Neural cell (in vitro differentiated cells): ENCODE measurements around the gene ST6GALNAC4. TPM values are rescaled to one million over a fixed set of nuclear protein-coding genes. Genes with fewer than 3 reads are reported as not detected.

ENCODE experiments used
- H2AFZ ChIP-seq: fragments of 200-600, 300-800 bp; sonication (generic), shearing (Covaris generic); 2 replicates; pipeline ENCODE4 v1.6.0; 2014; ENCODE audit warnings: low read depth, mild to moderate bottlenecking, antibody characterized with exemption, low read length, moderate library complexity
- H3F3A ChIP-seq: fragments of 200-600 bp; shearing (Covaris generic); 2 replicates; pipeline ENCODE4 v1.6.1; 2016; ENCODE audit warnings: mild to moderate bottlenecking, moderate library complexity, mixed read lengths, antibody characterized with exemption, low read length; ENCODE audit not compliant: insufficient read depth, poor library complexity, severe bottlenecking
- H3K27ac ChIP-seq: fragments of 200-600, 300-800 bp; sonication (generic), shearing (Covaris generic); 2 replicates; pipeline ENCODE4 v1.5.1; 2014; ENCODE audit warnings: mild to moderate bottlenecking, low read length, moderate library complexity
- H3K27me3 ChIP-seq: fragments of 300-800, 200-600 bp; sonication (generic), shearing (Covaris generic); 2 replicates; pipeline ENCODE4 v1.6.0; 2014; ENCODE audit warnings: mild to moderate bottlenecking, low read depth, low read length, moderate library complexity; ENCODE audit not compliant: insufficient read depth
- H3K36me3 ChIP-seq: fragments of 300-800, 200-600 bp; sonication (generic), shearing (Covaris generic); 2 replicates; pipeline ENCODE4 v1.5.1; 2014; ENCODE audit warnings: mild to moderate bottlenecking, antibody characterized with exemption, low read length, moderate library complexity; ENCODE audit not compliant: insufficient read depth
- H3K4me2 ChIP-seq: fragments of 300-800, 200-600 bp; sonication (generic), shearing (Covaris generic); 2 replicates; pipeline ENCODE4 v1.6.0; 2014; ENCODE audit warnings: mild to moderate bottlenecking, low read length
- H3K4me3 ChIP-seq: fragments of 300-800, 200-600 bp; sonication (generic), shearing (Covaris generic); 2 replicates; pipeline ENCODE4 v1.5.1; 2014; ENCODE audit warnings: mild to moderate bottlenecking, low read length, moderate library complexity
- H3K79me2 ChIP-seq: fragments of 200-600 bp; shearing (Covaris generic); replicated peaks from 2 replicates; pipeline ENCODE4 v1.6.0; 2014; ENCODE audit warnings: mild to moderate bottlenecking, low read length, moderate library complexity; ENCODE audit not compliant: insufficient read depth
- H3K9ac ChIP-seq: fragments of 300-800, 200-600 bp; sonication (generic), shearing (Covaris generic); 2 replicates; pipeline ENCODE4 v1.6.1; 2016; ENCODE audit warnings: mild to moderate bottlenecking, low read length, mixed read lengths
- H3K9me2 ChIP-seq: fragments of 200-600 bp; shearing (Covaris generic); 2 replicates; pipeline ENCODE4 v1.6.1; 2016; ENCODE audit warnings: mild to moderate bottlenecking, low read length, mixed read lengths; ENCODE audit not compliant: insufficient read depth
- H3K9me3 ChIP-seq: fragments of 200-600, 300-800 bp; sonication (generic), shearing (Covaris generic); 2 replicates; pipeline ENCODE4 v1.6.1; 2016; ENCODE audit warnings: mild to moderate bottlenecking, mixed run types, low read length, moderate library complexity, mixed read lengths
- H4K20me1 ChIP-seq: fragments of 200-600 bp; shearing (Covaris generic); 2 replicates; pipeline ENCODE4 v1.6.1; 2016; ENCODE audit warnings: mild to moderate bottlenecking, mixed run types; ENCODE audit not compliant: insufficient read depth
- EP300 ChIP-seq: fragments of 450-650 bp; conservative IDR thresholded peaks from 2 replicates; pipeline ENCODE4 v1.6.1; 2014; ENCODE audit warnings: antibody characterized with exemption, mild to moderate bottlenecking, moderate library complexity; ENCODE audit not compliant: poor library complexity, severe bottlenecking
- EZH2 ChIP-seq: fragments of 200-600, 300-800 bp; shearing (Covaris generic), sonication (generic); IDR thresholded peaks from 2 replicates; pipeline ENCODE4 v1.6.1; 2014; ENCODE audit warnings: antibody characterized with exemption, low read length, borderline replicate concordance, mild to moderate bottlenecking; ENCODE audit not compliant: insufficient read depth, poor library complexity, severe bottlenecking
- POLR2AphosphoS5 ChIP-seq: IDR thresholded peaks from 2 replicates; pipeline ENCODE4 v1.6.1; 2012
- RAD21 ChIP-seq: fragments of 450-650 bp; conservative IDR thresholded peaks from 2 replicates; pipeline ENCODE4 v1.6.1; 2014; ENCODE audit warnings: antibody characterized with exemption, mild to moderate bottlenecking, moderate library complexity
- REST ChIP-seq: IDR thresholded peaks from 2 replicates; pipeline ENCODE4 v1.6.1; 2012; ENCODE audit warnings: borderline replicate concordance
- SMC3 ChIP-seq: fragments of 450-650 bp; conservative IDR thresholded peaks from 2 replicates; pipeline ENCODE4 v1.6.1; 2014; ENCODE audit warnings: antibody characterized with exemption, mild to moderate bottlenecking, moderate library complexity; ENCODE audit not compliant: poor library complexity
- TAF1 ChIP-seq: IDR thresholded peaks from 2 replicates; pipeline ENCODE4 v1.6.1; 2012; ENCODE audit warnings: low read depth
- polyA plus RNA-seq: library from polyadenylated mRNA; depleted of rRNA; stranded (reverse); fragments of >200 nt; gene quantifications from 2 replicates; pipeline ENCODE4 v1.2.3, GENCODE V29; 2014
- TF ChIP-seq, protein P1 (sequence below): fragments of 450-650 bp; IDR thresholded peaks from 2 replicates; pipeline ENCODE4 v1.5.1; 2014; ENCODE audit warnings: antibody characterized with exemption, mild to moderate bottlenecking, moderate library complexity; ENCODE audit not compliant: poor library complexity, severe bottlenecking

ST6GALNAC4 gene
- polyA plus RNA-seq, 1 donor from 2014 or later, result 5.9 TPM

DNA sequence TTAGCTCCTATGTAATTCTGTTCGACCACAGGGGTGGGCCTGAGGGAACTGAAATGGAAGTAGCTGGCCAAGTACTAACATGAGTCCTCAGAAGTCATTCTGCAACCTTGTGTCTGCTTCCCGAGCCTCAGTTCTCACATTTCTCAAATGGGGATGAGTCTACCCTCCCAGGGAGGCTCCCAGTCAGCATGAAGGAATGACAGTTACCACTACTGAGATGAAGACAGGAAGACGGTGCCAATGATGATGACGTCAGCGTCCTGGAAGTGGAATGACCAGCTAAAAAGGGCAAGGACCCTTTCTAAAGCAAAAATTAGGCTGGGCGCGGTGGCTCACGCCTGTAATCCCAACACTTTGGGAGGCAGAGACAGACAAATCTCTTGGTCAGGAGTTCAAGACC is 6.9 kb upstream of the ST6GALNAC4 start (continued):
- TF ChIP-seq EZH2 (no peak), SMC3 (no peak), TAF1 (no peak), EP300 (no peak)

DNA sequence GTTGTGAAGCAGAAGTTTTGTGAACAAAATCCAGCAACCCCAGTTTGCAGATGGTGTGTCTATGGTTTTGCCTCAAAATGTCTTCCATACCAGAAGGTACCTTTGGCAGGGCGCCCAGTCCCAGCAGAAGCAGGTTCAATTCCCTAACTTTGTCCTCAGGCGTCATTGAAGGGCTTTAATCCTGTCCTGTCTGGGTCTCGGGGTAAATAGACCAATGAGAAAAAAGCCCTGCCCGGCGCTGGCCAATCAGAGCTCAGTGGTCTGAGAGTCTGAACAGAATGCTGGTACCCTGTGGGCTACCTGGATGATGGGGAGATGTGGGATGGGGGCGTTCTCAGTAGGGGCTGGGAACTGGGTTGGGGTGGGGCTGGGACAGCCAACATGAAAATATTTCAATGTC is 6.2 kb upstream of the ST6GALNAC4 start:
- Histone ChIP-seq H3K4me3 (no peak overlapping the region), H4K20me1 (no peaks in the 10 kb centered on the region), H3F3A (no peaks in the 10 kb centered on the region), H3K4me2 (no peak overlapping the region), H3K79me2 (no peaks in the 10 kb centered on the region), H3K9ac (no peak overlapping the region), H2AFZ (no peak overlapping the region), H3K9me3 (no peaks in the 10 kb centered on the region), H3K36me3 (no peaks in the 10 kb centered on the region), H3K9me2 (no peaks in the 10 kb centered on the region), H3K27me3 (peaks cover 35% of the 10 kb centered on the region), H3K27ac (no peak overlapping the region)
- TF ChIP-seq POLR2AphosphoS5, result no peak

- Histone ChIP-seq H4K20me1 (no peaks in the 10 kb centered on the region), H3K4me2 (no peak overlapping the region), H3K4me3 (no peak overlapping the region), H3K36me3 (no peaks in the 10 kb centered on the region), H3K27ac (no peak overlapping the region), H3K9me2 (no peaks in the 10 kb centered on the region), H3F3A (no peaks in the 10 kb centered on the region), H3K79me2 (no peaks in the 10 kb centered on the region), H2AFZ (no peak overlapping the region), H3K9ac (no peak overlapping the region), H3K27me3 (peaks cover 21% of the 10 kb centered on the region), H3K9me3 (no peaks in the 10 kb centered on the region)
- peak; percentile 92 for TF ChIP-seq SMC3
- TF ChIP-seq RAD21, result peak; percentile 97
- no peak for TF ChIP-seq EP300
- TF ChIP-seq, protein P1, sequence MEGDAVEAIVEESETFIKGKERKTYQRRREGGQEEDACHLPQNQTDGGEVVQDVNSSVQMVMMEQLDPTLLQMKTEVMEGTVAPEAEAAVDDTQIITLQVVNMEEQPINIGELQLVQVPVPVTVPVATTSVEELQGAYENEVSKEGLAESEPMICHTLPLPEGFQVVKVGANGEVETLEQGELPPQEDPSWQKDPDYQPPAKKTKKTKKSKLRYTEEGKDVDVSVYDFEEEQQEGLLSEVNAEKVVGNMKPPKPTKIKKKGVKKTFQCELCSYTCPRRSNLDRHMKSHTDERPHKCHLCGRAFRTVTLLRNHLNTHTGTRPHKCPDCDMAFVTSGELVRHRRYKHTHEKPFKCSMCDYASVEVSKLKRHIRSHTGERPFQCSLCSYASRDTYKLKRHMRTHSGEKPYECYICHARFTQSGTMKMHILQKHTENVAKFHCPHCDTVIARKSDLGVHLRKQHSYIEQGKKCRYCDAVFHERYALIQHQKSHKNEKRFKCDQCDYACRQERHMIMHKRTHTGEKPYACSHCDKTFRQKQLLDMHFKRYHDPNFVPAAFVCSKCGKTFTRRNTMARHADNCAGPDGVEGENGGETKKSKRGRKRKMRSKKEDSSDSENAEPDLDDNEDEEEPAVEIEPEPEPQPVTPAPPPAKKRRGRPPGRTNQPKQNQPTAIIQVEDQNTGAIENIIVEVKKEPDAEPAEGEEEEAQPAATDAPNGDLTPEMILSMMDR, result peak; percentile 97
- TF ChIP-seq EZH2, result no peak
- TF ChIP-seq REST, result no peak
These were observed 4.8 kb upstream of the ST6GALNAC4 start for GRCh38 chr9:127921557-127922120.
